Measurements from ENCODE around the gene ABCC1. TPM values are rescaled to one million over a fixed set of nuclear protein-coding genes. Genes with fewer than 3 reads are reported as not detected.

Gene ABCC1
- total RNA-seq, 4 donors from 2014 or later: 24.3 to 32.2 (median 25.7) TPM

DNA sequence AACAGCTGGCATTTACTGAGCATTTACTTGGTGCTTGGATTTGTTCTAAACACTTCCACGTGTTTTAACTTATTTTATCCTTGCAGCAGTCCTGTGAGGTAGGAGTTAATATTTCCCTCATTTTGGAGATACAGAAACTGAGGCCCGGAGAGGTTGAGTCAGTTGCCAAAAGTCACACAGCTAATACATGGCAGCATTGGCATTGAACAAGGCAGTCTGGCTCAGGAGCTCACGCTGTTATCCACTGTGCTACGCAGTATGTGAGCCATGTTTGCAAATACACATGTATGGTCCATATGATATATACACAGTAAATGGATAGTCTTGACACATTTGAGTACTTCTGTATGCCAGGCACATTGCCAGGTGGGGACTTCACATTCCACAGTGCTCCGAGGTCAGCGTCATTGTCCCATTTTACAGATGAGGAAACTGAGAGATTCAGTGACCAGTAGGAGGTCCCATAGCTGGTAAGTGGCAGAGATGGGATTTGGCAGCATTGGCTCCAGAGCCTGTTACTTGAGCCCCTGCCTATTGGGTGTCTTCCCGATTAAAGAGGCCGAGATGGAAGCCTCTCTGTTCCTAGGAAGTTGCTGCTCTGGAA lies 163.1 kb downstream of the ABCC1 start:
- no peak overlapping the region for H3K27ac ChIP-seq
- no peak overlapping the region for H3K4me3 ChIP-seq
- WGBS, 2 donors: 84 to 85% methylated on average over 8 of the region's 8 CpGs
- no peaks in the 10 kb centered on the region for H3K27me3 ChIP-seq
- H3K9me3 ChIP-seq: peaks cover 0 to 12% (median 0%) of the 10 kb centered on the region in 4 donors
- TF ChIP-seq, protein P1, sequence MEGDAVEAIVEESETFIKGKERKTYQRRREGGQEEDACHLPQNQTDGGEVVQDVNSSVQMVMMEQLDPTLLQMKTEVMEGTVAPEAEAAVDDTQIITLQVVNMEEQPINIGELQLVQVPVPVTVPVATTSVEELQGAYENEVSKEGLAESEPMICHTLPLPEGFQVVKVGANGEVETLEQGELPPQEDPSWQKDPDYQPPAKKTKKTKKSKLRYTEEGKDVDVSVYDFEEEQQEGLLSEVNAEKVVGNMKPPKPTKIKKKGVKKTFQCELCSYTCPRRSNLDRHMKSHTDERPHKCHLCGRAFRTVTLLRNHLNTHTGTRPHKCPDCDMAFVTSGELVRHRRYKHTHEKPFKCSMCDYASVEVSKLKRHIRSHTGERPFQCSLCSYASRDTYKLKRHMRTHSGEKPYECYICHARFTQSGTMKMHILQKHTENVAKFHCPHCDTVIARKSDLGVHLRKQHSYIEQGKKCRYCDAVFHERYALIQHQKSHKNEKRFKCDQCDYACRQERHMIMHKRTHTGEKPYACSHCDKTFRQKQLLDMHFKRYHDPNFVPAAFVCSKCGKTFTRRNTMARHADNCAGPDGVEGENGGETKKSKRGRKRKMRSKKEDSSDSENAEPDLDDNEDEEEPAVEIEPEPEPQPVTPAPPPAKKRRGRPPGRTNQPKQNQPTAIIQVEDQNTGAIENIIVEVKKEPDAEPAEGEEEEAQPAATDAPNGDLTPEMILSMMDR (IDR thresholded peaks at IDR 0.05): no peak
- TF ChIP-seq EP300 (IDR thresholded peaks at IDR 0.05): no peak
- TF ChIP-seq POLR2A (IDR thresholded peaks at IDR 0.05): no peak
- H3K4me1 ChIP-seq: no peaks in the 10 kb centered on the region
- DNase-seq (ENCODE audit: low spot score in 2 of 2): no peak
- H3K36me3 ChIP-seq: peaks cover 3 to 91% (median 17%) of the 10 kb centered on the region in 3 donors

DNA sequence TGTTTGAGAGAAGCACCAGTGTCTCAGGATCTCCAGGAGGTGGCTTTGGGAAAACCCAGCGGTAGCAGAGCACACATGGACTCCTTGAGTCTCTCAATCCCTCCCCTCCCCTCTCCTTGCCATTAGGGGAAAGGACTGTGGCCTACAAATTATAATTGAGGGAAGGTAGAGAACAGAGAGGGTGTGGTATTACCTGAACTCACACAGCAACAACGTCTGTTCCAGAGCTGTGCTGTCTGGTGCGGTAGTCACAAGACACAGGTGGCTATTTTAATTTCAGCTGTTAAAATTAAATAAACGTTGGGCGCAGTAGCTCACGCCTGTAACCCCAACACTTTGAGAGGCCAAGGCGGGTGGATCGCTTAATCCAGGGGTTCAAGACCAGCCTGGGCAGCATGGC lies 163.7 kb downstream of the ABCC1 start:
- H3K4me1 ChIP-seq: no peaks in the 10 kb centered on the region
- H3K9me3 ChIP-seq: peaks cover 0 to 17% (median under 1%) of the 10 kb centered on the region in 4 donors
- H3K36me3 ChIP-seq: peaks cover 3 to 96% (median 17%) of the 10 kb centered on the region in 3 donors
- no peak overlapping the region for H3K27ac ChIP-seq
- H3K27me3 ChIP-seq: no peaks in the 10 kb centered on the region
- 95% methylated on average over 8 of the region's 8 CpGs for WGBS, 2 donors
- no peak for DNase-seq (ENCODE audit: low spot score in 2 of 2)
- H3K4me3 ChIP-seq: no peak overlapping the region
- TF ChIP-seq EP300 (IDR thresholded peaks at IDR 0.05): no peak
- no peak for TF ChIP-seq POLR2A (IDR thresholded peaks at IDR 0.05)
- TF ChIP-seq, protein P1 (IDR thresholded peaks at IDR 0.05): no peak

DNA sequence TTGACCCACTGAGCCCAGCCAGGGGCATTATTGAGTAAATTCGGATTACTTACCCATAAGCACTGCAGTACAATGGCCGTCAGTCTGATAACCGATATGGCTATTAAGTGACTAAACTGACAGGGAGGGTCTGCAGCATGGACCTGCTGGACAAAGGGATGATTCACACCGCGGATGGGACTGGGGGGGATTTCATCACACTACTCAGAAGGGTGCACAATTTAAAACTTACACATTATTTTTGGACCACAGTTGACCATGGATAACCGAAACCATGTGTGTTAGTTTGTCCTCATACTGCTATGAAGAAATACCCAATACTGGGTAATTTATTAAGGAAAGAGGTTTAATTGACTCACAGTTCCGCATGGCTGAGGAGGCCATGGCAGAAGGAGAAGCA lies 167.4 kb downstream of the ABCC1 start:
- no peak overlapping the region for H3K27ac ChIP-seq
- WGBS, 2 donors: 96 to 98% methylated on average over 7 of the region's 7 CpGs
- H3K27me3 ChIP-seq: no peaks in the 10 kb centered on the region
- no peak overlapping the region for H3K4me3 ChIP-seq
- H3K4me1 ChIP-seq: no peaks in the 10 kb centered on the region
- TF ChIP-seq, protein P1 (IDR thresholded peaks at IDR 0.05): no peak
- no peak for TF ChIP-seq EP300 (IDR thresholded peaks at IDR 0.05)
- no peak for TF ChIP-seq POLR2A (IDR thresholded peaks at IDR 0.05)
- no peak for DNase-seq (ENCODE audit: low spot score in 2 of 2)
- H3K36me3 ChIP-seq: peaks cover 0 to 100% (median 17%) of the 10 kb centered on the region in 3 donors
- H3K9me3 ChIP-seq: peaks cover 0 to 22% (median 3%) of the 10 kb centered on the region in 4 donors

DNA sequence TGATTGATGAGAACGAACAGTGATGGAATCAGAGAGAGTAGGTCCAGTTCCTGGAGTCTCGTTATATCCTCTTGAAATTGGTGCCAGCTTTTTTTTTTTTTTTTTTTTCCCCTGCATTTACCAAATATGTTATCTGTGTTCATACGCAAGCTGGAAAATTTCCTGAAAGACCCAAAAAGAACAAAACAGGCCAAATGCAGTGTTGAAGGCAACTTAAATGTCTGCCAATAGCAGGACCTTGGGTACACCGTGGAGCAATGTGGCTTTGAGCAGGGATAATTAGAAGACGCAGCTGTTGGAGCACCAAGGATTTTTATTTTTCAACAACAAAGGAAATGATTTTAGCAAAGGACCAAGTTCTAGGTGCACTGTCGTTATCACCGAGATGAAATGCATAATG lies 168.9 kb downstream of the ABCC1 start:
- Histone ChIP-seq H3K36me3 (peaks cover 0 to 100% (median 9%) of the 10 kb centered on the region in 3 donors), H3K27ac (no peak overlapping the region), H3K9me3 (peaks cover 0 to 22% (median 3%) of the 10 kb centered on the region in 4 donors), H3K4me3 (no peak overlapping the region), H3K27me3 (no peaks in the 10 kb centered on the region), H3K4me1 (no peaks in the 10 kb centered on the region)
- 97 to 98% methylated on average over 7 of the region's 7 CpGs for WGBS, 2 donors
- no peak for TF ChIP-seq EP300 (IDR thresholded peaks at IDR 0.05)
- TF ChIP-seq, protein P1 (IDR thresholded peaks at IDR 0.05): no peak
- no peak for TF ChIP-seq POLR2A (IDR thresholded peaks at IDR 0.05)
- DNase-seq (ENCODE audit: low spot score in 2 of 2): no peak

DNA sequence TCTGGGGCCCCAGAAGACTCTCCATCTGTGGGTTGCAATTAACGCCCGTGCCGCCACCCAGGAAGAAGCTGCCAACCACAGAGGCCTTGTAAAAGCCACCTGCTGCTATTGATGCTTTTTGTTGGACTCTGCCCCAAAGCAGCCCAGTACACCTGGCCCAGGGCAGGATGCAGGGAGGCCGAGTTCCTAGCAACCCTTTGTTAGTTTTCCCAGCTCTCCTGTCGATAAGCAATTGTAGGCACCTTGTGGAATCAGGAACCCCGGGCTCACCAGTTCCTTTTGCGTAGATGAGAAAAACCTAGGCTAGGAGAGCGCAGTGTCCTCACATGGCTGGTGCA lies 170.6 kb downstream of the ABCC1 start:
- TF ChIP-seq, protein P1 (IDR thresholded peaks at IDR 0.05): no peak
- TF ChIP-seq POLR2A (IDR thresholded peaks at IDR 0.05) (no peak), EP300 (IDR thresholded peaks at IDR 0.05) (no peak)
- Histone ChIP-seq H3K27me3 (no peaks in the 10 kb centered on the region), H3K27ac (no peak overlapping the region), H3K4me3 (no peak overlapping the region), H3K36me3 (peaks cover 0 to 98% (median 8%) of the 10 kb centered on the region in 3 donors), H3K4me1 (no peaks in the 10 kb centered on the region), H3K9me3 (peaks cover 0 to 29% (median 3%) of the 10 kb centered on the region in 4 donors)
- DNase-seq (ENCODE audit: low spot score in 2 of 2): no peak
- 86% methylated on average over 8 of the region's 8 CpGs for WGBS, 2 donors
